Esophagus muscularis mucosa (tissue), 4 donors: ENCODE results near the gene PTPRN2. TPM values are rescaled to one million over a fixed set of nuclear protein-coding genes. Genes with fewer than 3 reads are reported as not detected.

ENCODE experiments used
- DNase-seq: peaks from one replicate; pipeline ENCODE4 v3.0.0-alpha.2; 2017; ENCODE audit errors: extremely low spot score
- H3K27ac ChIP-seq, 4 donors: fragments of 200-600 bp; sonication (generic); replicated peaks in 1 of 4; 1 replicate in 3 of 4; 2 replicates in 1 of 4; pipeline ENCODE4 v1.5.1; 2016 to 2019; ENCODE audit warnings: mild to moderate bottlenecking in 1 of 4
- H3K27me3 ChIP-seq, 4 donors: fragments of 200-600 bp; sonication (generic); one replicate each; pipeline versions ENCODE4 v1.5.1 to v1.6.0; 2016 to 2019
- H3K36me3 ChIP-seq, 4 donors: fragments of 200-600 bp; sonication (generic); one replicate each; pipeline ENCODE4 v1.5.1; 2016 to 2019
- H3K4me1 ChIP-seq, 4 donors: fragments of 200-600 bp; sonication (generic); one replicate each; pipeline ENCODE4 v1.5.1; 2016 to 2019
- H3K4me3 ChIP-seq, 4 donors: fragments of 200-600 bp; sonication (generic); 1 replicate in 2 of 4; 2 replicates in 2 of 4; pipeline ENCODE4 v1.5.1; 2016 to 2019; ENCODE audit warnings: mild to moderate bottlenecking in 4 of 4, moderate library complexity in 1 of 4
- H3K9me3 ChIP-seq, 4 donors: fragments of 200-600 bp; sonication (generic); 1 replicate in 3 of 4; 2 replicates in 1 of 4; pipeline ENCODE4 v1.5.1; 2016 to 2019
- EP300 ChIP-seq: sonication (generic); formaldehyde crosslinking; IDR thresholded peaks from one replicate; pipeline ENCODE4 v1.6.1; 2017; ENCODE audit warnings: antibody characterized with exemption
- POLR2A ChIP-seq: fragments of 450-650 bp; IDR thresholded peaks from one replicate; pipeline ENCODE4 v1.6.1; 2017; ENCODE audit warnings: antibody characterized with exemption, moderate library complexity, mild to moderate bottlenecking, low read depth
- POLR2AphosphoS5 ChIP-seq, 2 donors: sonication (generic); formaldehyde crosslinking; IDR thresholded peaks; one replicate each; pipeline ENCODE4 v1.6.1; 2017; ENCODE audit warnings: antibody characterized with exemption in 2 of 2
- WGBS: methylation state at CpG from one replicate; pipeline ENCODE4 v1.1.5; 2018; 5-methylcytosine and 5-hydroxymethylcytosine counted together
- intact Hi-C: fragments of 100-400 bp; cut with DNase I; formaldehyde crosslinking; loops from one replicate; pipeline ENCODE4 v1.15.1; 2023
- total RNA-seq, 4 donors: library from RNA; depleted of rRNA; stranded (reverse); fragments of >200 nt; gene quantifications; one replicate each; pipeline versions ENCODE4 v1.1.0 to v1.2.1, GENCODE V29; 2016
- TF ChIP-seq, protein P1 (sequence below), 3 experiments: fragments of 200-600 bp in 2 of 3; fragments of 450-650 bp in 1 of 3; sonication (generic) in 2 of 3; IDR thresholded peaks; one replicate each; pipeline ENCODE4 v1.5.1; 2017 to 2019; ENCODE audit warnings: antibody characterized with exemption in 3 of 3, mild to moderate bottlenecking in 2 of 3, moderate library complexity in 1 of 3

PTPRN2 gene
- total RNA-seq, 4 donors from 2014 or later: 2.1 to 3.1 (median 3.1) TPM

DNA sequence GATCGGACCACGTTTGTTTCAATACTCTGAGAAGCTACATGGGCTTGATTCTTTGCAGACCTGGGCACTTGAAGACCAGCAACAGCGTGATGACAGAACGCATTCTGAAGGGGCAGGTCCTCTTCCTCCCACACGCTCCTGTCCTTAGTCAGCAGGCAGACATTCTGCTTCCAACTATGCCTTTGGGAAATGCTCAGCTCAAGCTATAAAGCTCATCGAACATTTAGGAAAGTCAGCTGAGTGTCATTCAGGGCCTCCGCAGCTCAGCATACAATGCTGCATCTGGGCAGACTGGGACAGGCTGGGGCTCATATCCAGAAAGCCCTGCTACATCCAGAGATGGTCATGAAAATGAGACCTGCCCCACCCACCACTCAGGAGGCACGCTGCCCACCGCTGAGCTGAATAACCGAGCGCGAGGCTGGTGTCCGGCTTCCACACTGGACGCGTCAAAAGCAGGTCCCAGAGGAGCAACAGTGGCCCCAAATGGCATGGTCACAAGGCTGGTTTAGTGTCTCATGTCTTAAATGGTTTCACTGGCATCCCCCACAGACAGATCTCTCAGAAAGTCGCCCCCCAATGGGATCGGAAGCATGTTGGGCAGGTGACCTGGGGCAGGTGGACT, 976.8 kb downstream of the PTPRN2 start:
- peaks cover 3 to 21% (median 10%) of the 10 kb centered on the region in 4 donors for H3K4me1 ChIP-seq
- H3K27me3 ChIP-seq: peaks cover 0 to 28% (median 0%) of the 10 kb centered on the region in 4 donors
- no peak for DNase-seq
- no peaks in the 10 kb centered on the region for H3K36me3 ChIP-seq
- H3K4me3 ChIP-seq: no peak overlapping the region
- no peak for TF ChIP-seq EP300
- no peak for TF ChIP-seq POLR2AphosphoS5 (IDR thresholded peaks at IDR 0.05)
- no peak for TF ChIP-seq POLR2A
- TF ChIP-seq, protein P1, sequence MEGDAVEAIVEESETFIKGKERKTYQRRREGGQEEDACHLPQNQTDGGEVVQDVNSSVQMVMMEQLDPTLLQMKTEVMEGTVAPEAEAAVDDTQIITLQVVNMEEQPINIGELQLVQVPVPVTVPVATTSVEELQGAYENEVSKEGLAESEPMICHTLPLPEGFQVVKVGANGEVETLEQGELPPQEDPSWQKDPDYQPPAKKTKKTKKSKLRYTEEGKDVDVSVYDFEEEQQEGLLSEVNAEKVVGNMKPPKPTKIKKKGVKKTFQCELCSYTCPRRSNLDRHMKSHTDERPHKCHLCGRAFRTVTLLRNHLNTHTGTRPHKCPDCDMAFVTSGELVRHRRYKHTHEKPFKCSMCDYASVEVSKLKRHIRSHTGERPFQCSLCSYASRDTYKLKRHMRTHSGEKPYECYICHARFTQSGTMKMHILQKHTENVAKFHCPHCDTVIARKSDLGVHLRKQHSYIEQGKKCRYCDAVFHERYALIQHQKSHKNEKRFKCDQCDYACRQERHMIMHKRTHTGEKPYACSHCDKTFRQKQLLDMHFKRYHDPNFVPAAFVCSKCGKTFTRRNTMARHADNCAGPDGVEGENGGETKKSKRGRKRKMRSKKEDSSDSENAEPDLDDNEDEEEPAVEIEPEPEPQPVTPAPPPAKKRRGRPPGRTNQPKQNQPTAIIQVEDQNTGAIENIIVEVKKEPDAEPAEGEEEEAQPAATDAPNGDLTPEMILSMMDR (IDR thresholded peaks at IDR 0.05): no peak
- no peaks in the 10 kb centered on the region for H3K9me3 ChIP-seq
- WGBS: 90% methylated on average over 9 of the region's 17 CpGs
- intact Hi-C loops: no loop called here
- H3K27ac ChIP-seq: no peak overlapping the region

DNA sequence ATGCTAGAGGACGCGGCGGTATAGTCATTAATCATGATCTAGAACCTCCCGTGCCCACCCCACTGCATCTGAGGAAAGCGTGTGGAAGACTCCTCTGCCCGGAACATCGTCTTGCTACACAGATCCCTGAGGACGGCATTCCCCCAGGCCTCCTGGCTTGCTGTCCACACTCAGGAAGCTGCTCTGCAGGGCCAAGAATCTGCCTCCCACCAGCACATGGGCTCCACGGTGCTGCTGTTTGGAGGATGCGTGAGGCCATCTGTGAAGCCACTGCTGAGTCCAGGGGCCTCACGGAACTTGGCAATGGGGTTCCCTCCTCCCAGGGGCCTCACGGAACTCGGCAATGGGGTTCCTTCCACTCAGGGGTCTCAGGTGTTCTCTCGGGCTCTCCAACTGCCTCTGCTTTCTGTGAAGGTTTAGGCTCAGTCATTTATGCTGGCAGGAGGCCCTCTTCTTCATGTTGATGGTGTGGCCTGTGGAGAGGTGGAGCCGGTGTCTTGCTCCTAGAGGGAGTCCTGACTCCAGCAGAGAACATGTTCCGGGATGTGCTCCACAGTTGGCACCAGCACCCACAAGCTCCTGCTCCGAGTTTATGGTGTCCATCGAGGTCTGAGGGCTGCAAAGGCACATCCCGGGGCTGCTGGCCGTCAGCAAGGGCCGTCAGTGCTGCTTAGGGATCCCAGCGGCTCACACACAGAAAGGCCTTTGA, 977.5 kb downstream of the PTPRN2 start:
- WGBS: 88% methylated on average over 17 of the region's 22 CpGs
- no peak for TF ChIP-seq POLR2A
- TF ChIP-seq POLR2AphosphoS5 (IDR thresholded peaks at IDR 0.05): no peak
- TF ChIP-seq EP300: no peak
- TF ChIP-seq, protein P1 (IDR thresholded peaks at IDR 0.05): no peak

DNA sequence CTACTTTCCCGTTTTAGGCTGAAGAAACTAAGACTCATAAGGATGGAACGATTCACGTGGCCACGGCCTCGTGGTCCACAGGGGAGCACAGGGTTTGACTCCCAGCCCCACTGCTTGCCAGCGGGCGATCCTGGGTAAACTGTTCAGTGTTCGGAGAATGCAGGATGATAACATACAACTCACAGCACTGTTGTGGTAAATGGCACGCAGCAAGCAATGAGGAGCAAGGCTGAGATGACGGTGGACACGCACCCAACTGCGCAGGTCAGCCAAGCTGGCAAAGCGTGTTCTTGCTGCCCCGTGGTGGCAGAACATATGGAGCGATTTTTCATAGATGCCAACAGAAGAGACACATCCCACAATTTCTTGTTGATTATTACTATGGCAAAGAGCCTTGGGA, 978.1 kb downstream of the PTPRN2 start:
- H3K4me3 ChIP-seq: no peak overlapping the region
- DNase-seq: no peak

More for the DNA sequence above, 977.5 kb downstream of the PTPRN2 start:
- H3K36me3 ChIP-seq: no peaks in the 10 kb centered on the region
- intact Hi-C loops: no loop called here
- no peak for DNase-seq
- H3K27ac ChIP-seq: no peak overlapping the region
- H3K9me3 ChIP-seq: no peaks in the 10 kb centered on the region
- no peak overlapping the region for H3K4me3 ChIP-seq
- peaks cover 3 to 21% (median 10%) of the 10 kb centered on the region in 4 donors for H3K4me1 ChIP-seq
- H3K27me3 ChIP-seq: peaks cover 0 to 35% (median 0%) of the 10 kb centered on the region in 4 donors

DNA sequence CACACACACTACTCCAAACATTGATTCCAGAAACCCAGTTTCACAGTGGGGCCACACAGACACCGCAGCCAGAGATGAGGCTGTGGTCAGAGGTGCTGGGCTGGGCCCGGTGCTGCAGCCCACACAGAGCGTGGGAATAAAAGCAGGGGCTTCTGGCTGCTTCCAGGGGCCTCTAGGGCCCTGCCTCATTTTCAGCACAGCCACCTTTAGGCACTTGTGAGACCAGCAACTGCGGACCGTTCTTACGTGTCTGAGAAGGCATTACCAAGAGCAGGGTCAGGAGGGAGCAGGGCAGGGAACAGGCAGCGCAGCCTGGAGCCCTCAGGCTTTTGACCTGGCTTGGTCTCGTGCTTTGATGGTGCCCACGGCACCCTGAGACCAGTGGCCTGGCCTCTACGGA, 980.4 kb downstream of the PTPRN2 start:
- WGBS: 77% methylated on average over 6 of the region's 10 CpGs
- TF ChIP-seq POLR2AphosphoS5 (IDR thresholded peaks at IDR 0.05): no peak
- no peak for TF ChIP-seq POLR2A
- no peak for TF ChIP-seq EP300
- TF ChIP-seq, protein P1 (IDR thresholded peaks at IDR 0.05): no peak
- H3K27ac ChIP-seq: no peak overlapping the region
- H3K27me3 ChIP-seq: peaks cover 0 to 46% (median 0%) of the 10 kb centered on the region in 4 donors
- H3K36me3 ChIP-seq: no peaks in the 10 kb centered on the region
- intact Hi-C loops: no loop called here
- H3K9me3 ChIP-seq: no peaks in the 10 kb centered on the region
- H3K4me3 ChIP-seq: no peak overlapping the region
- DNase-seq: no peak
- peaks cover 0 to 1% (median 0%) of the 10 kb centered on the region in 4 donors for H3K4me1 ChIP-seq

More for the DNA sequence above, 978.1 kb downstream of the PTPRN2 start:
- 95% methylated on average over 15 of the region's 15 CpGs for WGBS
- TF ChIP-seq, protein P1 (IDR thresholded peaks at IDR 0.05): no peak
- TF ChIP-seq EP300: no peak
- TF ChIP-seq POLR2A: no peak
- no peak for TF ChIP-seq POLR2AphosphoS5 (IDR thresholded peaks at IDR 0.05)
- intact Hi-C loops: no loop called here
- H3K9me3 ChIP-seq: no peaks in the 10 kb centered on the region
- peaks cover 0 to 40% (median 0%) of the 10 kb centered on the region in 4 donors for H3K27me3 ChIP-seq
- no peak overlapping the region for H3K27ac ChIP-seq
- no peaks in the 10 kb centered on the region for H3K36me3 ChIP-seq
- H3K4me1 ChIP-seq: peaks cover 3 to 21% (median 10%) of the 10 kb centered on the region in 4 donors
